ENCODE measurements around the gene TMEM213.

GRCh38 chr7:138797715-138798320, at the start of gene TMEM213, which contains the start of gene ATP6V0A4:
- no peak for TF ChIP-seq POLR2A (IDR thresholded peaks at IDR 0.05)
- TF ChIP-seq CTCF (IDR thresholded peaks at IDR 0.05) = no peak
